GM21723 (cell line): ENCODE data around the gene PIGBOS1.
"Not testable (repeated sequence)": the region's sequence is repeated elsewhere in the genome, so short reads cannot be mapped to it uniquely, and the experiment has no call there.

Experiments used
- ATAC-seq: cut with Tn5 transposase; IDR thresholded peaks from one replicate; pipeline ENCODE4 v1.9.1; 2021; ENCODE audit warnings: mild to moderate bottlenecking, moderate library complexity; ENCODE audit not compliant: unreplicated experiment

PIGBOS1 gene, protein sequence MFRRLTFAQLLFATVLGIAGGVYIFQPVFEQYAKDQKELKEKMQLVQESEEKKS

DNA sequence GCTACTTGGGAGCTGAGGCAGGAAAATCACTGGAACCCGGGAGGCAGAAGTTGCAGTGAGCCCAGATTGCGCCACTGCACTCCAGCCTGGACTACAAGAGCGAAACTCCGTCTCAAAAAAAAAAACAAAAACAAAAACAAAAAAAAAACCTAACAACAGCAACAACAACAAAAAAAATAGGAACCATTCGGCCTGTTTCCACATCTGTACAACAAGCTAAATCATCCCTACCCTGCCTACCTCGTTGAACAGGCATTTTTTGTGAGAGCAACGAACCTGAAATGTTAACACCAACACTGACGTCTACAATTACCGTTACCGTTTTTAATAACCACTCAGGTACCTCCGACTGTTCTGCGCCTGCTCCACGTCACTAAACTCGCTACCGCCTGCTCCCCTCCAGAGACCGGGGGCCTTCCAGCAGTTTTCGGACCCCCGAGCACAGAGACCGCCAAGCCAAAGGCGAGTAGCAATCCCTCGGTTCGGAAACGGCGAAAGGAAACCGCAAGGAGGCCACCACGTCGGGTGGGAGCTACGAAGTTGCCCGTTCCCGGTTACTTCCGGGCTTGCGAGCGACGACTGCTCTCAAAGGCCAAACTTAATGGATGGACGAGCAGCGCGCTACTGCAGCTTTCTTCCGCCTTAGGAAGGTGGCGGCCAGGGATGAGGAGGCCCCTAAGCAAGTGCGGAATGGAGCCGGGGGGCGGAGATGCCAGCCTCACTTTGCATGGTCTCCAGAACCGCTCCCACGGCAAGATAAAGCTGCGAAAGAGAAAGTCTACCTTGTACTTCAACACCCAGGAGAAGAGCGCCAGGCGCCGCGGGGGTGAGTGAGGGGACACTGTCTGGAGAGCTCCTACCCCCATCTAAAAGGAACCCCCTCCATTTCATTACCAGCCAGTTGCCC, at the start of gene PIGBOS1, which contains the start of gene PIGB:
Gene PIGBOS1 (minus strand): TSS at position 536 of the 907 bp plus-strand sequence. CDS start 1,331 bp downstream, outside the sequence.
Gene PIGB (plus strand): TSS at position 635 of the 907 bp plus-strand sequence. CDS start 29 bp downstream, at position 664.
- peak; percentile 95 for ATAC-seq

DNA sequence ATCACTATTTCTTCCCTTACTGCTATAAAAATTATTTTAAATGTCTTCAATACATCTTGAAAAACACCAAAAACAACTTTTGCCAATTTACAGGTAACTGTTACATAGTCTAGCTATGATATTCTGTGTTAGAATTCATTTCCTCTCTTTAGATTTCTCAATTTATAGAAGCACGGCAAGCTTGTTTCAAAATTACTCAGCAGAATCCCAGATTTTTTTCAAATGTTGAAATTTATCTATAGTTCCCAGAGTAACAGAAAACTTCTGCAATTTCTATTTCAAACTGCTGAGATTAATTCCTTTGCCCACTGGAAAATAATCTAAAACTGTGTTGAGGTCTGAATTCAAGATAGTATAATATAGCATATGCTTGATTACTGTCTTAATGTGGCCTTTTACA, 48.1 kb upstream of the PIGBOS1 start:
- ATAC-seq, result no peak

DNA sequence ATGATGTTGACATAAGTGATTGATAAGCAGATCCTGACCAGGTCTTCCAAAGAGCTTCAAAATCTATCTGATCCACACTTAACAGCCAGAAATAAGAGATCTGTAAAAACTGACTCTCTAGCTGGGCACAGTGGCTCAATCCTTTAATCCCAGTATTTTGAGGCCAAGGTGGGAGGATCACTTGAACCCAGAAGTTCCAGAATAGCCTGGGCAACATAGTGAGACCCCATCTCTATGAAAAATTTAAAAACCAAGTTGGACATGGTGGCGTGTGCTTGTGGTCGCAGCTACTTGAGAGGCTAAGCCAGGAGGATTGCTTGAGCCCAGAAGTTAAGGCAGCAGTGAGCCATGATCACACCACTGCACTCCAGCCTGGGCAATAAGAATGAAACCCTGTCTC, 43.7 kb upstream of the PIGBOS1 start:
- no peak for ATAC-seq

DNA sequence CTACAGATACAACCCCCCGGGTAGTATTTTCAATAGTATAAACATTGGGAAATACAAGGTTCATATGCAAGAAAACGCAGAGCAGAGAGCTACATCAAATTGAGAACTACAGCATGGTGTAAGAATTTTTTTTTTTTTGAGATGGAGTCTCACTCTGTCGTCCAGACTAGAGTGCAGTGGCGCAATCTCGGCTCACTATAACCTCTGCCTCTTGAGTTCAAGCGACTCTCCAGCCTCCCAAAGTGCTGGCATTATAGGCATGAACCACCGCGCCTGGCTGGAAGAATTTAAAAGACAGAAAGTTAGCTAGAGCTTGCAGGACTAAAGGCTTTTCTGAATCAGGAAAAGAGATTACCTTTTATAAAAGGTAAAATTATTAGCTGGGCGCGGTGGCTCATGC, 42.1 kb upstream of the PIGBOS1 start:
- ATAC-seq, result no peak

DNA sequence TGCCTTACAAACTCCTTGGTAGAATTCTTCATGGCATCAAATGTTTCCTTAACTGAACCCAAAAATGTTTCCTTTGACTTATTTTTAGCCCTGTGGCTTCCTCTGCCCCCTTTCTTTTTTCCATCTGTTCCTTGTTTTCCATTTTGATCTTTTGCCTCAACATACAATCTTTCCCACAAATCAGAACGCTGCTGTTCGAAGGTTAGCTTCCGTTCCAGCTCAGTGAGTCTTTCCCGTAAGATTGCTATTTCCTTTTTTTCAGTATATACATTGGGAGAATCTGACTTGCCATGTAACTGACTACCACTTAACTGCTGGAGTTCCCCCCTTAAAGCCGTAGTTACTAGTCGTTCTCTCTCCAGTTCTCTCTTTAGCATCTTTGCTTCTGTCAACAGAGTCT, 41.3 kb upstream of the PIGBOS1 start:
- ATAC-seq, result no peak

DNA sequence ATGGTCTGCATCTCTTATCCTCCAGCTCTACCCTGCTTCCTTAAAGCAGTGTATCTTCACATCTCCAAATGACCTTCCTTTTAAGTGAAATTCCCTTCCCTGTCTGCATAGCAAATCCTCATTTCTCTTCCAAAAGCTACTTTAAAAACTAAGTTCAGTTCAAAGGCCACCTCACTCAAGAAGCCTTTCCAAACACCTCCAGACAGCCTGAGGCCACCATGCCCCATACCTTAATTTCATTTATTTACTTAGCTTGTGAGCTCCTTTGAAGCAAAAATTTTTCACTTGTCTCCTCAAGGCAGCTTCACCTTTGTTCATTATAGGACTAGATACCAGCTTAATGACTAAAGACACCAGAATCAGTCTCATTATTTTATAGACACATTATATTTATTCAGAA, 39.5 kb upstream of the PIGBOS1 start:
- no peak for ATAC-seq

DNA sequence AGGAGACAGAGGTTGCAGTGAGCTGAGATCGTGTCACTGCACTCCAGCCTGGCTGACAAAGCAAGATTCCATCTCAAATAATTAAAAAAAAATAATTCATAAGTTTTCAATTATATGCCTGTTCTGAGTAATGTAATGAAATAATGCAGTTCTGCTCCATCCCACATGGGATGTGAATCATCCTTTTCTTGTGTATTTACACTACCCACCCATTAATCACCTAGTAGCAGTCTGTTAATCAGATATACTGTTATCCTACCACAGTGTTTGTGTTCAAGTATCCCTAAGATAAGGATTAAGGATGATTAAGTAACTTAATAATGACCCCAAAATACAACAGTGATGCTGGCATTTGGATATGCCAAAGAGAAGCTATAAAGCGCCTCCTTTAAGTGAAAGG, 38.9 kb upstream of the PIGBOS1 start:
- no peak for ATAC-seq

DNA sequence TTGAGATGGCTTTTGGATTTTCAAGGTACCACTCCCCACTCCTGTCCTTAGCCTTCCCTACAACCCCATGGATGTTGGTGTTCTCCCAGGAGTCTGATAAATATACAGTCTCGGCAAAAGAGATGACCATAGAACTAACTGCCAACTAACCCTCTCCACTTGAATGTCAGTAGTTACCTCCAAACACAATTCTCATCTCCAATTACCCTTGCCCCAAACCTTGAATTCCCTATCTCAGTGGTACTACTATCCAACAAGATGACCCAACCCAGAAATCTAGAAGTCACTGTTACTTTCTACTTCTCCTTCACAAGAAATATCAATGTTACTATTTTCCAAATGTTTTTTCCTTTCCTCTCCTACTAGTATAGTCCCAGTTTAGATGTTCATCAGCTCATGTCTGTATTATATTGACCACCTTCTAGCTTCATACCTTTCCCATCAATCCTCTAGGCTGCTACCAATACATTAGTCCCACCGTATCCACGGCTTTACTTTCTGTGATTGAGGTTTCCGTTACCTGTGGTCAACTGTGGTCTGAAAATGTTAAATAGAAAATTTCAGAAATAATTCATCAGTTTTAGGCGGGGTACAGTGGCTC, 38.2 kb upstream of the PIGBOS1 start:
- ATAC-seq, result no peak

DNA sequence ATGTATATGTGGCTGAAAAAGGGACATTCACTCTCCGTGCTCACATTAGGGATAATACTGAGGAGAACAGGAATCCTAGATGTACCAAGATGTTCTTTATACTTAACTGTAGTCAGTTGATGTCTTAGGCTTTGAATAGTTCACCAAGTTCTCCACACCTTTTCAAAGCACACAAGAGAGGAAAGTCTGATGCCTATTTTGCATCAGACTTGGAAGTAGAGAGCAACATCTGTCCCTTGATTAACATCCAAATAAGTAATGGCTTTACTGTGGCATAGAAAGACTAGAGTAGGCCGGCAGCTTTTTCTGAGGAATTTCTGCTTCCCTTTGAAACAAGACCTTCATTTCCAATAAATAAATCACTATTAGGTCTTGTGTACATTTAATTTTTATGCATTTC, 34.1 kb upstream of the PIGBOS1 start:
- ATAC-seq, result no peak

DNA sequence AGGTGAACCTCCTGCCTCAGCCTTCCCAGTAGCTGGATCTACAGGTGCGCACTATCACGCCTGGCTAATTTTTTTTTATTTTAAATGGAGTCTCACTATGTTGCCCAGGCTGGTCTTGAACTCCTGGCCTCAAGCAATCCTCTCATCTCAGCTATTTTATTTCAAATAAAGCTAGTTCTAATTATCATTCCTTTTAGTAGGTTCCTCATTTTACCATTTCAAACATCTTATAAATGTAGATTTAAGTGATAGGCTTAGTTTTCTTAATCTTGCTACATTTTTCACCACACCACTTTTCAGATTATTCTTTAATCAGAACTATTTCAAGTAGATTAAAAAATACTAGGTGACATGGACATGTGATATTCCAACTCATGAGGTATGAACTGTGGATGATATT, 30.4 kb upstream of the PIGBOS1 start:
- no peak for ATAC-seq

DNA sequence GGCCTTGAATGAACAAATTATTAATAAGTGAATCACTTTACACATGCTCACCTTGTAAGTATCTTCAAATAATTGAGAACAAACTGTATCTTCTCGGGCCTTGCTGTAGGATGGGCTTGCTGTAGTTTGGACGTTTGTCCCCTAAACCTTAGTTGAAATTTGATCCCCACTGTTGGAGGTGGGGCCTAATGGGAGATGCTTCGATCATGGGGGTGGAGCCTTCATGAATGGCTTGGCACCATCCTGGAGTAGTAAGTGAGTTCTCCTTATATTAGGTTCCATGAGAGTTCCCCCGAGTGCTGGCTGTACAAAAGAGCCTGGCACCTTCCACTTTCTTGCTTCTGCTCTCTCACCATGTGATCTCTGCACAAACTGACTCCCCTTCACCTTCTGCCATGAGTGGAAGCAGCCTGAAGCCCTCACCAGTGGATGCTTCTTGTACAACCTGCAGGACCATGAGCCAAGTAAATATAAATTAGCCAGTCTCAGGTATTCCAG, 29.4 kb upstream of the PIGBOS1 start:
- ATAC-seq, result no peak

DNA sequence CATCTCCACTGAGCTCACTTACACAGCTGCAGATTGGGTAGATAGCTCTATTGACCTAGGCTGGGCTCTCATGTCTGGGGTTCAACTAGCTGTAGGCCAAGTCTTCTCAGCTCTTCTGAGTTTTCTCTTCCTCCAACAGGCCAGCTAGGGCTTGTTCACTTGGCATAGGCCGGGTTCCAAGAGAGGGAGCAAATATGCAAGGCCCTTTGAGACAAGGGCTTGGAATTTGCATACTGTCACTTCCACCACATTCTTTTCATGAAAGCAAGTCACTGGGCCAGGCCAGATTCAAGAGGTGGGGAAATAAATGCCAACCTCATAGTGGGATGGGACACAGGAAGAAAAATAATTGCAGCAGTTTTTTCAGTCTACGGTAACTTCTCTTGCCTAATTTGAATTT, 25.3 kb upstream of the PIGBOS1 start:
- ATAC-seq, result no peak

DNA sequence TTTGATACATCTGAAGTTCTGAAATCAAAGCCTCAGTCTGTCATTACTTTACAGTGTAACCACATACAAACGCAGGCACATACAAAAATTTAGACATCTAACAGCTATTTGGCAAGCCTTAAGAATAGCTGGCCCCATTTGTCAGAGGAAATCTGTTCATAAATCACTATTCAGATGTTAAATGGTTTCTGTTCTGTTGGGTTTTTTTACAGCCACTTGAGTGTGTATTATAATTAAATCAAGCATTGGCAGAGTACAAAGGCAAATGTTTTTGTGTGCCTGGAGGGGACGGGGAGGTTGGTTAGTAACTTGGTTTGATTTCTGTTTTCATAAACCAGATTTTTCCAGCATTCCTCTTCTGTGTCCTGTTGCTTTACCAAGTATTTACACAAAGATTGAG, 24.2 kb upstream of the PIGBOS1 start:
- ATAC-seq, result no peak

DNA sequence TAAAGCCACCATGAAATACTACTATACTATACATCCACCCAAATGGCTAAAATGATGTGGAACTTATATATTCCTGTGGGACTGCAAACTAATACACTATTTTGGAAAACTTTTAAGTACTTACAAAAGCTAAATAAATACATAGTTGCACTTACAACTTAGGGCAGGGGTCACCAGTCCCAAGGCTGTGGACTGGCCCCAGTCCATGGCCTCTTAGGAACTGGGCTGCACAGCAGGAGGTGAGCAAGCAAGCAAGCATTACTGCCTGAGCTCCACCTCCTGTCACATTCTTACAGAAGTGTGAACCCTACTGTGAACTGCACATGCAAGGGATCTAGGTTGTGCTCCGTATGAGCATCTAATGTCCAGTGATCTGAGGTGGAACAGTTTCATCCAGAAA, 18.2 kb upstream of the PIGBOS1 start:
- no peak for ATAC-seq

DNA sequence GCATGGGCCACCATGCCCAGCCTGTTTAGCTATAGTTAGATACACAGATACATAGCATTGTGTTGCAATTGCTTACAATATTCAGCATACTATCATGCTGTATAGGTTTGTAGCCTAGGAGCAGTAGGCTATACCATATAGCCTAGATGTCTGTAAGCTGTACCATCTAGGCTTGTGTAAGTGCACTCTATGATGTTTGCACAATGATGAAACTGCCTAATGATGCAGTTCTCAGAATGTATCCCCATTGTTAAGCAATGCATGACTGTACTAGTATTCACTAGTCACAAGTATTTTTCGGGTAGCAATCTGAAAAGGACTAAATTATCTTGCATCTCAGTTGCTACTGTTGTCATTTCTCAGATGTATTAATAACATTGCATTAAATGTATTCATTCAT, 16.1 kb upstream of the PIGBOS1 start:
- no peak for ATAC-seq

DNA sequence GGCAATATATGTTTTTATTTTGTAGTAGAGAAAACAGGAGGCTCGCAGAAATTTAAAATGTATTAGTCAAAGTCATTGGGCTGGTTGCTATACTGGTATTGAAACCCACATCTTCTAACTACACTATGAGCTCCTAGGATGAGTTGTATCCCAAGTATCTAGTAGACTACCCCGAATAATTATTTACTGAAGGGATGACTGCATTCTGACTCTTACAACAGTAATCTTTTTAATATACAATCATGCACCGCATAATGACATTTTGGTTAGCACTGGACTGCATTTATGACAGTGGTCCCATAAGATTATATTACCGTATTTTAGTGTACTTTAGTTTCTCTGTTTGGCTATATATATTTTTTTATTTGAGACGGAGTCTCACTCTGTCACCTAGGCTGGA, 15.4 kb upstream of the PIGBOS1 start:
- no peak for ATAC-seq

DNA sequence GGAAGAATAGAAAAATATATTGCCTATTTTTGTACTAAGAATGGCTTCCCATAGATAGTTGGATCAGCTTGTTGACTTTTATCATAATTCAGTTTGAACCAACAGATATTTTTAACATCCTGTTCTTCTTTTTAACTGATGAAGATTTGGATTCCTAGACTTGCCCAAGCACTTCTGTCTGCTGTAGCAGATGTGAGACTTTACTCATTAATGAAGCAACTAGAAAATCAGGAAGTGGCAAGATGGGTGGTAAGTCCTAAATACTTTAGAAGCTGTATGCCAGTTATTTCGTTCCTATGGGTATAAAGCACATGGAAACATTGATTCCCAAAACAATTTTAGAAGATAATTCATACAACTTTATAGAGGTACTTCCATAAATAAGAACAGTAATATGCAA, 8.5 kb upstream of the PIGBOS1 start:
- ATAC-seq, result no peak

DNA sequence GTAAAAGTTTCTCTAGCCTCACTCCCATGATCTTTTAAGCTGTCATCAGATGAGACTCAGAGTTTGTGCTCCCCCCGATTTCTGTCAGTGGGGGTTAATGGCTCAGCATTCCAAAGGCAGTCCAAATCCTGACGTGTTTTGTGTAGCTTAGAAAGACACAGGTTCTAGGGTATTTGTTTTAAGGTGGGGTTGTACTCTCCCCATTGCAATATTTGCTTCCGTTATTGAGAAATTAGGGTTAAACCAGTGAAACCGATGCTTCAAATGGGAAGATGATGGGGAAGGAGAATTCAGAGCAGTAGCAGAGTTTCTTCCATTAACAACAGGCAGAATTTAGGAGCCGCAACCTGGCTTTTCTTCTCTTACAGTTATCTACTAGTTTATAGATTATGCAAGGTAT, 3.5 kb upstream of the PIGBOS1 start:
- ATAC-seq, result no peak

DNA sequence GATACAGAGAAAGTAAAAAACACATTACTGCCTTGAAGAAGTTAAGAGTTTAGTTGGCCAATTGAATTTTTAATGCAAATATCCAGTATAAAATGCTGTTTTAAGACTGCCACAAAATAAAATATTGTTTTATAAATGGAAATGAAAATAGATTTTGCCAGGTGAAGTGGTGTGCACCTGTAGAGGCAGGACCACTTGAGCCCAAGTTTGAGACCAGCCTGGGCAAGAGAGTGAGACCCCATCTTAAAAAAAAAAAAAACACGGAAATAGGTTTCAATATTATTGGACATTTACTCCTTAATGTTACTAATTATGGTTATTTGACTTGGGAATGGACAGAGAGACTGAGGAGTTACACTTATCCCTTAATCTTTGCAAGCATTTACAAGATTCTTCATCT, 2.0 kb upstream of the PIGBOS1 start:
- no peak for ATAC-seq

DNA sequence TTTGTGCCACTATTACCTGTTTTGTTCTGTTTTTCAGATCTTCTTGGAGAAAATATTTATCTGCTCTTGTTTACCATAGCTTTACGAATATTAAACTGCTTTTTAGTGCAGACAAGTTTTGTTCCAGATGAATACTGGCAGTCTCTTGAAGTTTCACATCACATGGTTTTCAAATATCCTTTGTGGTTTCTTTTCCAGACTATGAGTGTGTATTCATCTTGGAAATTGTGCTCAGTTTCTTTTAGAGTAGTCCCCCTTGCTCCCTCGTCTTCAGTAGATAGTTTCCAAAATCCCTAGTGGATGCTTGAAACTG, 1.3 kb upstream of the PIGBOS1 start:
- ATAC-seq, result no peak

DNA sequence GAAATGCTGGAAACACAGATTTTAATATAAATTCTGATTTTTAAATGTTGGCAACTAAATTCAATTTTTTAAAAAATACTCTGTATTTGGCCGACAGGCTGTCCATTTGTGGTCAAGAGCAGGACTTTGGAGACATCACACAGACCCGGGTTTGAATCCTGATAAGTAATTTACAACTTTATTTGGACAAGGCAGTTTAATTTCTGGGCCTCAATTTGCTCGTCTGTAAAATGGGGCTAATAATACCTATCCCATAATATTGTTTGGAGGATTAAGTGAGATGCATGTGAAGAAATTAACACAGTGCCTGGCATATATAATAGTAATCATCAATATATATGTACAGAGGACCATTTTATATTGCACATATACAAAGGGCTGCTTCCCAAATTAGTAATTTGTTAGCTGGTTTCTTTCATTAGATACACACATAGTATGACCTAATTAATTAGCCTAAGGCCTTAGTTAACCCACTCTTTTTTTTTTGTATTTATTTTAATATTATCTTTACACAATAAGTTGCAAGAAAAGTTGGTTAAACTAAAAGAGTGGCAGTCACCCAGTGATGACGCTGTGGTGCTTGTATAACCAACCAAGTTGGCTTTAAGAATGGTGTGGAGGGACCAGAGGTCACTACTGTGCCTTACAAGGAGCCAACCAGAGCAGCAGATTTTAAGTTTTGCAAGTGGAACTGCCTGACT, 764 bp upstream of the PIGBOS1 start:
- ATAC-seq, result peak; percentile 51

DNA sequence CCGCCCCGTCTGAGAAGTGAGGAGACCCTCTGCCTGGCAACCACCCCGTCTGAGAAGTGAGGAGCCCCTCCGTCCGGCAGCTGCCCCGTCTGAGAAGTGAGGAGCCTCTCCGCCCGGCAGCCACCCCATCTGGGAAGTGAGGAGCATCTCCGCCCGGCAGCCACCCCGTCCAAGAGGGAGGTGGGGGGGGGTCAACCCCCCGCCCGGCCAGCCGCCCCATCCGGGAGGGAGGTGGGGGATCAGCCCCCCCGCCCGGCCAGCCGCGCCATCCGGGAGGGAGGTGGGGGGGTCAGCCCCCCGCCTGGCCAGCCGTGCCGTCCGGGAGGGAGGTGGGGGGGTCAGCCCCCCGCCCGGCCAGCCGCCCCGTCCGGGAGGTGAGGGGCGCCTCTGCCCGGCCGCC, 16.1 kb downstream of the PIGBOS1 start:
- ATAC-seq, result not testable (repeated sequence)
